HG02973 (cell line): ENCODE data around the gene MTRFR.
"Not testable (repeated sequence)": the region's sequence is repeated elsewhere in the genome, so short reads cannot be mapped to it uniquely, and the experiment has no call there.

Experiments used
- ATAC-seq: cut with Tn5 transposase; IDR thresholded peaks from one replicate; pipeline ENCODE4 v1.9.1; 2021; ENCODE audit warnings: moderate library complexity; ENCODE audit not compliant: unreplicated experiment

MTRFR gene

DNA sequence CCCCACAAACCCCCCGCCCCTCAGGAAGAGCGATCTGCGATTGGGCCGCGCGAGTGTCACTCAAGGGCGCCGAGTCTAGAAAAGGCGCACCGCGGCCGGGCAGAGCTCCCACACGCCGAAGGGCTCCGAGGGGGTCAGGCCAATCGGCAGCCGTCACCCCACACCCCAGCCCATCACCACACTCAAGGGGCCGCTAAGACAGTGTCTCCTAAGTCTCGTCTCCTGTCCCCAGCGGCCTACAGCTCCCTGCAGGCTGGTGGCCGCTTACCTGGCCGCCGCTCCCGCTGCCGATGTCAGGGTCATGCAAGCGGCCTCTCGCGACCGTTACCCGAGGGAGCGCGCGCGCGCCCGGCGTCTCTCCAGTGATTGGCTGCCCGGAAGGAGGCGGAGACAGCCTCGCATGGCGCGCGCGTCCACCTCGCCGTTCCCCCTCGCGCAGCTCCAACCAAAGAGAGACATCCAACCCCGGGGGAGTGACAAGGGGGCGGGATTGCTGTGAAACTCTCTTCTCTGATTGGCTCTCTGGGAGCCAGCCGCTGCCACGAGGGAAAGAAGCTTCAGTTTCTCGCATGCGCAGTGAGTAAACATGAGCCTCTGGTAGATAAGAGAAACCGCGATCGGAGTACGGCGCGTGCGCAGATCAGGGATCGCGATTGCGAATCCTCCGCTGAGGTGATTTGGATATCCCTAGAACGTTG lies at the start of gene MTRFR, which contains the start of gene MPHOSPH9:
MTRFR (plus strand) TSS at position 630 of the 698 bp plus-strand sequence. CDS start 20,239 bp downstream, outside the sequence.
MPHOSPH9 (minus strand) TSS at position 335 of the 698 bp plus-strand sequence. CDS start 2,777 bp downstream, outside the sequence.
- peak; percentile 79 for ATAC-seq

DNA sequence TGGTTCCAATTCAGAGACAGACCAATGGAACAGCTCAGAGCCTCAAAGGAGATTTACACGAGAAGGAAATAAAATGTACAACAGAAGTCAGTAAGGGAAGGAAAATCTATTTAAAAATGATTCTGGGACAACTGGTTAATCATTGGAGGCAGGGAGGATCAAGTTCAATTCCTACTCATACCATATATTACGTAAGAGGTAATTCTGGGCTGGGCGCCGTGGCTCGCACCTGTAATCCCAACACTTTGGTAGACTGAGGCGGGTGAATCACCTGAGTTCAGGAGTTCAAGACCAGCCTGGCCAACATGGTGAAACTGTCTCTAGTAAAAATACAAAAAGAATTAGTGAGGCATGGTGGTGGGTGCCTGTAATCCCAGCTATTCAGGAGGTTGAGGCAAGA lies 45.6 kb upstream of the MTRFR start:
- no peak for ATAC-seq

DNA sequence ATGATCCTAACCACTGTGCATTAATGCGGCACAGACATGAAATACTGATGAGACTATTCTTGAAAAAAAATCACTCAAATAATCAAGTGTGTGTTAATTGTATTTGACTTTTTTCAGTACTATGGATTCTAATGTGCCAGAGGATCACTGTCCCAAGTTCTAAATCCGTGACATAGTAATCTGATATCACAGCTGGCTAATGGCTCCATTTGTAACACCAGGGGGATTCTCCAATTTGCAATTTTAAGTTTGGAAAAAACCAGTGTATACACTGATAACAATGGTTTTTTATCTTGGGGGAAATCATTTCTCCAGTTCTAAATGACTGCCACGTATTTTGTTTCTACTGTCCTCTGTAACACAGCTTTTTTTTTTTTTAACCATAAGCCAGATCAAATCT lies 33.3 kb upstream of the MTRFR start:
- no peak for ATAC-seq

DNA sequence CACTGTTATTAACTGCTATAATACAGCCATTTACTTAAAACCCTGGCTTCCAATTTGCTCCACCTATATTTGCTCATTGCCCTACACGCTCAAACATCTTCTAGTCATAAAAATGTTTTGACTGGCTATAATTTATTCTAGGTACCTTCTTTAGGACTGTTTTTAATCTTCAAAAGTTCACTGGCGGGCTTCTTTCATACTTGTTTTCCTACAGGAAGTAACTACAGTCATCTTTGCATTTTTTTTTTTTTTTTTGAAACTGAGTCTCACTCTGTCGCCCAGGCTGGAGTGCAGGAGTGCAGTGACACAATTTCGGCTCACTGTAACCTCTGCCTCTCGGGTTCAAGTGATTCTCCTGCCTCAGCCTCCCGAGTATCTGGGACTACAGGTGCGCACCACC lies 32.8 kb upstream of the MTRFR start:
- no peak for ATAC-seq

DNA sequence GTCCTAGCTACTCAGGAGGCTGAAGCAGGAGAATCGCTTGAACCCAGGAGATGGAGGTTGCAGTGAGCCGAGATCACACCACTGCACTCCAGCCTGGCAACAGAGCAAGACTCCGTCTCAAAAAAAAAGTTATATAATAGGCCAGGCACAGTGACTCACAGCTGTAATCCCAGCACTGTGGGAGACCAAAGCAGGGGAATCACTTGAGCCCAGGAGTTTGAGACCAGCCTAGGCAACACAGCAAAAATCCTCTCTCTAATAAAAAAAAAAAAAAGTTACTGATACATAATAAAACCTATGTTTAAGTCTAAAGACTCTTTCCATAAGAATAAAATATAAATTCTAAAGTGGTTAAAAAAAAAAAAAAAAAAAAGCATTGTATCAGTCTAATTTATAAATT lies 26.4 kb upstream of the MTRFR start:
- ATAC-seq: not testable (repeated sequence)

DNA sequence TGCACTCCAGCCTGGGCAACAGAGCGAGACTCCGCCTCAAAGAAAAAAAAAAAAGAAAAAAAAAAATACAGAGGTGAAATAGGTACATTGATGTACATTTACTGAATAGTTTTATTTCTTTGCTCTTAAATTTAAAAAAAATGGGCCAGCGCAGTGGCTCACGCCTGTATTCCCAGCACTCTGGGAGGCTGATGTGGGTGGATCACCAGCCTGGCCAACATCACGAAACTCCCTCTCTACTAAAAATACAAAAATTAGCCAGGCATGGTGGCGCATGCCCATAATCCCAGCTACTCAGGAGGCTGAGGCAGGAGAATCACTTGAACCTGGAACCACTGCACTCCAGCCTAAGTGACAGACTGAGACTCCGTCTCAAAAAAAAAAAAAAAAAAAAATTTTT lies 25.4 kb upstream of the MTRFR start:
- ATAC-seq: not testable (repeated sequence)

DNA sequence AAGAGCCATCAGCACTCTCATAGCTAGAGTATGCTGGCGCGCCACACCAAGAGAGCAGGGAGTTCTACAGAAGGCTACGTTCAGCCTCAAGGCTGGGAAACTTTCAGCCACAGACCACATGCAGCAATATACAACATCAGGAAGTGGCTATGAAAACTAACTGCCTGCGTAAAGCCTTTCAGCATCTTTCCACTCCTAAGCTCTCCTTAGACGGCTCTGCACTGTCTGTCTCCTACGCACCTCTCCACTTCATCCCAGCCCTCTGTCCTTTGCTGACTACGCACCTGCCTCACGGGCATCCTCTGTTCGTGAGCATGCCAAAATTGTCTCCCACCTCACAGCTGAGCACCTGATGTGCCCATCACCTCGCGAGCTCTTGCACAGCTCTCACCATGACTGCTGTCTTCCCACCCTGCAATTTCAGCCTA lies 10.0 kb upstream of the MTRFR start:
- ATAC-seq: peak; percentile 53

DNA sequence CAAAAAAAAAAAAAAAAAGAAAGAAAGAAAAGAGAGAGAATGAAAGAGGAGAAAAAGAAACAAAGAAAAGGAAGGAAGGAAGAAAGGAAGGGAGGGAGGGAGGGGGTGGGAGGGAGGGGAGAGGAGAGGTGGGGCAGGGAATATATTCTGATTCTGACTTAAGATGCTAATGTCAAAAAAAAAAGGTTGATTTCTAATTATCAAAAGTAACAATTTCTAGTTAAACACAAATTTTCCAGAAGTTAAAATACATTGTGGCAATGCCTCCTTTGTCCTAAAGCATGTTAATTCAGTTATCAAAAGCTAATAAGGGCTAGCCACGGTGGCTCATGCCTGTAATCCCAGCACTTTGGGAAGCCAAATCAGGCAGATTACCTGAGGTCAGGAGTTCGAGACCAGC lies 7.8 kb upstream of the MTRFR start:
- ATAC-seq: no peak

DNA sequence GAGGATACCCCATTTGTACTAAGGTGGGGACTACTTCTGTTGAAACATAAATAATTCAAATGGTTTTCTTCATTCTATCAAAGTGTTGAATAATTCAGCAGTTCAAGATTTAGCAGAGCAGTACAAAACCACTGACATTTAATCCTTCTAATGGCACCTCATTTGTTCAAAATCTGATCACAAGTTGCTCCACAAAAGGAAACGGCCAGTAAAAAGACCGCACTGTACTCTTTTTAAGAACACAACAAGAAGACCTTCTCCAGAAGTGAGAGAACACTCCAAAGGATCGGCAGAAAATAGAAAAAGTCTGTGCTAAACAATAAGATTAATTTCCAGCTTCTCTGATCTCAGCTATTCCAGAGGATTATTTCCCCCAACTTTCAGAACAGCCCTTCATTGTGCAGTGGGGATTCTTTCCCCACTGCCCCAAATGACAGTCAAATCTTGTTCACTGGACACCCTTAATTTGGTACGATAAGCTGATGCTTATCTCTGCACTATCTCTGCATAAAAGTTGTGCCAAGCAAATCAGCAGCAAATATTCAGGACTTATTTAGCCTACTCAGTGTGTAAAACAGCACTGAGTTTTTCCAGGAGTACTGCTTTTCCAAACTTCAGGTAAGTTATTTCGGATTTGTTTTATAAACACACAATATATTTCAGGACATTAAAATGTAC lies 5.5 kb upstream of the MTRFR start:
- no peak for ATAC-seq

DNA sequence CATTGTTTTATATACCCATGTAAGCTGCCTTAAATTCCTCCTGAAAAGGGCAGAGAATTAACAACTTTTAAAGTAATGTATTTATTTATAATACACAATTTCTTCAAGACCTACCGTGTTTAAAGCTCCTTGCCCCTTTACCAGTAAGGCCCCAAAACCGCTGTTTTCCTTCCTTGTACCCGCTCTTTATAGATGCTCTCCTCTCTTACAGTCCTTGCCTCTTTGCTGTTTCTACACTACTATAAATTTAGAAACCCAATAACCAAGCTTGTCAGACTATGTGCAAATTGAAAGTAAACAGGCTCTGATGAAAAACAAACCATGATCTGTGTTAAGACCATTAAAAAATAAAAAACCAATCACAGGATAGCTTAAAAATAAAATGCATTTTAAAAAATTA lies 4.2 kb upstream of the MTRFR start:
- ATAC-seq: no peak

DNA sequence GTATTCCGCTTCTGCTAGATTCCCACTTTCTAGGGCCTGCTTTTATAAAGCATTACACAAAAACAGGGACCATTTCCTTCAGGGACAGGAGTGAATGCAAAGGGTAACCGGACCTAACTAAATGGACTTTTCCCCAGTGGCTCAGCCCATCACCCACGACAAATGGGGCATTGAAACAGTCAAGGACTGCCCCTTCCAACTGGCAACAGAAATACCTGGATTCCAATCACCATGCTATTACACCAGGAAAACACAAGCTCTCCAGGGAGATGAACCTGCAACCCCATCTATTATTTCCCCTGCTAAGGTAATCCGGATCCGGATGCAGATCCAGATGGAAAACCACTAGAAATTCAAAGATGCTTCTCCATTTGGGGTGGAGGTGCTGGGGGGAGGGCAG lies 1.3 kb upstream of the MTRFR start:
- no peak for ATAC-seq

DNA sequence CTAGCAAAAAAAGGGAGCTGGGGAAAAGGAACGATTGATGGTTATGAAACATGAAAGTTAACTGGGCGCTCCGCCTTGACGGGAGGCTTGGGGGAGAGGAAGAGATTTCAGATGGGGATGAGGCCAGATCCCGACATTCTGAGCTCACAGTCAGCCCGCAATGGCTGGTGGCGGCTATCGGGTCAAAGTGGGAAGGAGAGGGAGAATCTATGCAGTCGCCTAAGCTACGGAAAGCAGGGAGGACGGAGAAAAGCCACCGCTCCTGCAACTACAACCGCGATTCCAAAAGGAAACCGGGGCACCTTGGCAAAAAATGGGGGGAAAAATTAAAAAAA lies 797 bp upstream of the MTRFR start:
- ATAC-seq: no peak

DNA sequence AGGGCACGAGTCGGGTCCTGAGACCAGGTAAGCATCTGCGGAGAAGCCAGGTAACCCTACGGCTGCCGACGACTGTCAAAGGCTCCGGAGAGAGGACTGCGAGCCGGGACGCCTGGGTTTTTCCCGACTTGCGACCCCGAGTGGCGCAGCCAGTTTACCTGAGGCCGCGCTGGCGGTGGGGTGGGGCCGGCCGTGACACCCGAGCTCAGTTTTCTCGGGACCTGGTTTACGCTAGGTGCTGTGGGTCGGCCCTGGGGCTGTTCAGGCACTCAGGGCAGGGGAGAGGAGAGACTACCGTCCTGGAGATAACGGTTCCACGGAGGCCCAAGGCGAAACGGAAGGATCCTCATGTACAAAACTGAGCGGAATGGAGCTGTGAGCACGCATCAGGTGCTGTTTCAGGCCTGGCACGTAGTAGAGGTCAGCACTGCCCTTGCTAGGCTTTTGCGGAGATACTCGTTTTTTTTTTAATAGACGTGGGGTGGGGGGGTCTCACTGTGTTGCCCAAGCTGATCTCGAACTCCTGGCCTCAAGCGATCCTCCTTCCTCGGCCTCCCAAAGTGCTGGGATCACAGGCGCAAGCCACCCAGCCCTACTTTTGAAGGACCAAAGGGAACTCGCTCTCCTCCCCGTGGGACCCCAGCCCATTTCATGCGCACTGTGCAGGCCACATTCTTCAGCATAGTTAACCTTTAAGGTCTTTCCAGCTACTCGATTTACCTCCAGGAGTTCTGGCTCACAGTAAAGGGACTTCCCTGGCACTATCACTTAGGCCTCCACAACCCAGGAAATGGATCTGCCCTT lies 471 bp downstream of the MTRFR start:
- peak; percentile 4 for ATAC-seq

DNA sequence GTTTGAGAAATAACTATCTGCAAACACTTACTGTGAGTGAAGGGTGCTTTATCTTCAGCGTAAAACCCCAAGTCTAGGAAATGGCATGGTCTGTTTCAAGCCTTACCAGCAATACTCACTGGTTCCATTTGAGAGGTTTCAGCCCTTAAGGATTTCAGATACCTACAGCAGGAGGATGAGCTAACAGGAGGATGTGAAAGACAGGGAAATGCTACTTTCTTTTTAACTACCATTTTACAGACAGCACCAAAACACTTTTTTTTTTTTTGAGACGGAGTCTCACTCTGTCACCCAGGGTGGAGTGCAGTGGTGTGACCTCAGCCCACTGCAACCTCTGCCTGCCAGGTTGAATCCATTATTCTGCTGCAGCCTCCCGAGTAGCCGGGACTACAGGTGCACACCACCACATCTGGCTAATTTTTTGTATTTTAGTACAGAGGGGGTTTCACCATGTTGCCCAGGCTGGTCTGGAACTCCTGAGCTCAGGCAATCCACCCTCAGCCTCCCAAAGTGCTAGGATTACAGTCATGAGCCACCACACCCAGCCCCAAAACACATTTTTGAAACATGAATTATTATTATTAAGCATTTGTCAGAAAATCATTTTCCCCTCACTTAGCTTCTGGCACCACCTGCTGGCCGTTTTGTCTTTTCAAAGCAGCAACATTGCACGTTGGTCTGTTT lies 4.6 kb downstream of the MTRFR start:
- ATAC-seq: no peak

DNA sequence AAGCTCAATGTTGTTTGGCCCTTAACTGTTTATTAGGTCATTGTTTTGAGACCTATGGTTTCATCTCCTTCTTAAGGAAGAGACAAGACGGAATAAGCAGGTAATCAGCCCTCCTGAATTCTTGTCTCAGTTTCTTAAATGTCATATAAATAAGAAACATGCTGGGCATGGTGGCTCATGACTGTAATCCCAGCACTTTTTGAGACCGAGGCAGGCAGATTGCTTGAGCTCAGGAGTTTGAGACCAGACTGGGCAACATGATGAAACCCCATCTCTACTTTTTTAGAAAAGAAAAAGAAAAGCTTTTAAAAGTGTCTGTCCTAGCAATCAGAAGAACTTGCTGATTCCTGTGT lies 5.1 kb downstream of the MTRFR start:
- no peak for ATAC-seq

DNA sequence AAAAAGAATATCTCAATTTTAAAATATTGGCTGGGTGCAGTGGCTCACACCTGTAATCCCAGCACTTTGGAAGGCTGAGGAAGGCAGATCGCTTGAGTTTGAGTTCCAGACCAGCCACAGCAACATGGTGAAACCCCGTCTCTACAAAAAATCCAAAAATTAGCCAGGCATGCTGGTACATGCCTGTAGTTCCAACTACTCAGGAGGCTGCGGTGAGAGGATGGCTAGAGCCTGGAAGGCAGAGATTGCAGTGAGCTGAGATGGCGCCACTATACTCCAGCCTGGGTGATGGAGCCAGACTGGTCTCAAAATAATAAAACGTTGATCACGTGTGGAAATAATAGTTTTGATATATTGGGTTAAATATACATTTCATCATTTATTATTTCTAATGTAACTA lies 5.7 kb downstream of the MTRFR start:
- no peak for ATAC-seq

DNA sequence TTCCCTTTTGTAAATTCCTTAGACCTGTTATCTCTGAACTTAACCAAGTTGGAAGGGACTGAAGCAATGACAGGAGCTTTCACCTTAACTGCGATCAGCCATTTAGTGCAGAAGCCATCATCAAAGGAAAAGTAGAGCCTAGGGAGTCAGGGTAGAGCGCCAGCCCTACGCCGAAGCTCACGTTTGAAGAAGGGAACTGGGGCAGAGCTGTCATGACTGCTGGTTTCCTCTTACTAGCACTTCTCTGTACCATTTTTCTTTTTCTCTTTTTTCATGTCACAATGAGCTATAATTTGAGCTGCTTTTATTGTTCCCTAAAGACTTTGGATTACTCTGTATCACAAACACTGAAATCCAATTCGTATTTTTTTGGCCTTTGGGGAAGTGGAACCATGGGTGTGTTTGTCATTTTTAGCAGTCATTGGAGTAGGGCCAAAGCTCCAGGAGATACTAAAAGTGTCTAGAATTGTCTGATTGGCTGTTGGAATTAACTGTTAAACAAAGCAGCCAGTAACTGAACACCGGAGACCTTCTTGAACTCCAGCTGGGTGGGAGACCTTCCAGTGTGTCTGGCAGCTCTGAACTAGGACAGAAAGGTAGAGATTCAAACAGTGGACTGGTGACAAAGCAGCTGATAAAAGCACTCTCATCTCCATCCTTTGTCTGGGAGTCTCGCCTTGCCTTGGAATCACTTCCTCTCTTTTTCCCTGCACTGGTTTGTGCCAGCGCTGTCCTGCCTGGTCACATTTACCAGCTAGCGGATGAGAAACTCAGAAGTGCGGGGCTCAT lies 9.1 kb downstream of the MTRFR start:
- ATAC-seq: no peak

DNA sequence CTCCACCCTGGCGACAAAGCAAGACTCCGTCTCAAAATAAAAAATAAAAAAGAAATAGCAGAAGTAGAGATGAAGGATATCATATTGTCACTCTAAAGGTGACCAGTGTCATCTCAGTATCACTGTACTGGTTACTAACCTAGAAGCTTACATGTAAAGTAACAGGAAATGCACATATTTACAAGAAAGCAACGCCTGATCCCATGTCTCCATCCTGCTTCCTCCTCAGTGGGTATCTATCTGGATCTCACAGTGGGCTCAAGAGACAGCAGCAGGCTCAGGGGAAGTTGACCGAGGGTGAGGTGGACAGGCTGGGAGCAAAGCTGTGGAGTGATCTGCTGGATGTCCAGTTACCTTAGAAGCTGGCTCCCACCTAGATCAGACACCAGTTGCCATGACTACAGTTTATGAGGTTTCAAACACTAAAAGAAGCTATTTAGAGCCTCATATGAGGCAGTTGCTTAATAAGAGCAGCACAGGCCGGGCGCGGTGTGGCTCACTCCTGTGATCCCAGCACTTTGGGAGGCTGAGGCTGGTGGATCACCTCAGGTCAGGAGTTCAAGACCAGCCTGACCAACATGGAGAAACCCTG lies 10.5 kb downstream of the MTRFR start:
- no peak for ATAC-seq

DNA sequence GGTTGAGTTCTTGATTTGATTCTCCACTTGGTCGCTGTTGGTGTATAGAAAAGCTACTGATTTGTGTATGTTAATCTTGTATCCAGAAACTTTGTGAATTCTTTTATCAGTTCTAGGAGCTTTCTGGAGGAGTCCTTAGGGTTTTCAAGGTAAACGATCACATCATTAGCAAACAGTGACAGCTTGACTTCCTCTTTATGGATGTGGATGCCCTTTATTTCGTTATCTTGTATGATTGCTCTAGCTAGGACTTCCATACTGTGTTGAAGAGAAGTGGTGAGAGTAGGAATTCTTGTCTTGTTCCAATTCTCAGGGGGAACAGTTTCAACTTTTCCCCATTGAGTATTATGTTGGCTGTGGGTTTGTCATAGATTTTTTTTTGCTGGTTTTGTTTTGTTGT lies 12.4 kb downstream of the MTRFR start:
- ATAC-seq: no peak

DNA sequence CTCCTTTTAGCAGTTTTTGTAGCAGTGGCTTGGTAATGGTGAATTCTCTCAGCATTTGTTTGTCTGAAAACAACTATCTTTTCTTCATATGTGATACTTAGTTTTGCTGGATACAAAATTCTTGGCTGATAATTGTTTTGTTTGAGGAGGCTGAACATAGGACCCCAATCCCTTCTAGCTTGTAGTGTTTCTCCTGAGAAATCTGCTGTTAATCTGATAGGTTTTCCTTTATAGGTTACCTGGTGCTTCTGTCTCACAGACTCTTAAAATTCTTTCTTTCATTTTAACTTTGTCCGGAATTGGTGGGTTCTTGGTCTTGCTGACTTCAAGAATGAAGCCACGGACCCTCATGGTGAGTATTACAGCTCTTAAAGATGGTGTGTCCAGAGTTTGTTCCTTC lies 14.9 kb downstream of the MTRFR start:
- ATAC-seq: not testable (repeated sequence)
